Stimulated activated effector memory CD8-positive, alpha-beta T cell treated with anti-CD3 and anti-CD28 coated beads, Interleukin-12 subunit alpha, Interleukin-12 subunit beta, amount 100 ng/mL, for 72 hours (primary cell): ENCODE results near the gene TNRC6C.
"Not testable (repeated sequence)": the region's sequence is repeated elsewhere in the genome, so short reads cannot be mapped to it uniquely, and the experiment has no call there.

ENCODE experiments used
- ATAC-seq: fragments of 150-1000 bp; cut with Tn5 transposase; 2 replicates; pipeline ENCODE4 v1.10.0; 2021
- DNase-seq, 2 donors: peaks; one replicate each; pipeline ENCODE4 v3.0.0; 2021 to 2022; ENCODE audit warnings: low spot score in 2 of 2
- H3K27ac Mint-ChIP-seq: one replicate; pipeline ENCODE4 v1.8.0; 2022; ENCODE audit warnings: mild to moderate bottlenecking, mixed read lengths
- H3K36me3 Mint-ChIP-seq: one replicate; pipeline ENCODE4 v1.8.0; 2022; ENCODE audit warnings: mild to moderate bottlenecking, mixed read lengths
- H3K4me1 Mint-ChIP-seq: one replicate; pipeline ENCODE4 v1.8.0; 2022; ENCODE audit warnings: mixed read lengths
- H3K4me3 Mint-ChIP-seq: one replicate; pipeline ENCODE4 v1.8.0; 2022; ENCODE audit warnings: mild to moderate bottlenecking, mixed read lengths
- H3K9me3 Mint-ChIP-seq: one replicate; pipeline ENCODE4 v1.8.0; 2022; ENCODE audit warnings: mixed read lengths

Gene TNRC6C

DNA sequence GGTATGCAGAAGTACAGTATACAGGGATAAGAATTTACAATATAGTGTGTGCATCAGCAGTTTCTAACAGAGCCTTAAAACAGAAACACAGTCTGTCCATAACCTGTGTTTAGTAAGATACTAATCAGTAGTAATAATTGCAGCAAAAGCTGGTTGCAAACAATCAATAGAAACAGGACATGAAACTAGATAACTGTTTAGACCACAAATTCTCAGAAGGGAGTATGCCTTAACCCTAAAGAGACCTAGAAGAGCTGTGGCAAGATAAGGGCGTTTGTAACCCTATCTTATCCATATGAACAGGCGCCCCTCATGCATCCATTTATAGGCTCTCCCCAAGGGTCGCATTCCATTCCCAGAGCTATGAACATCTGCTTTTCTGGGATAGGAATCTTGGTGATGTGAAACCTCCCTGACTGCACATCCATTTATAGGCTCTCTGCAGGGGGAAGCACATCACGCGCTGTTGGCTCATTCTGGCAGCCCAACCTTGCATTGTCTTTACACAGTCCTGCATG, 123.9 kb downstream of the TNRC6C start:
- not testable (repeated sequence) for H3K4me1 Mint-ChIP-seq, H3K27ac Mint-ChIP-seq, H3K4me3 Mint-ChIP-seq, H3K9me3 Mint-ChIP-seq, DNase-seq, ATAC-seq
- H3K36me3 Mint-ChIP-seq = peaks cover 85% of the 10 kb centered on the region

DNA sequence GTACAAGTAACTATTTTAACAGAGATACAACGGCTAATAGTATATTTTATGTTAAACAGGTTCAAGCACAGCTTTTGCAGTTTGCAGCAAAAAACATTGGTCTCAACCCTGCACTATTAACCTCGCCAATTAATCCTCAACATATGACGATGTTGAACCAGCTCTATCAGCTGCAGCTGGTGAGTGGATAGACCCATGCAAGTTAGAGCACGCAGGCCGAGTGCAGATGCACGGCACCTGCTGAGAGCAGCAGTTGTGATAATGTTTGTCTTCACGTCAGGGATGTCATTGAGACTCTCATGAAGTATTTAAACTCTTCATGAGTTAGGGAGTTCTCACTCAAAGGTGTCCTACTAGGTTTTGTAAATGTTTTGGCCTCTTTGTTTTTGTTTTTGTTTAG, 124.5 kb downstream of the TNRC6C start:
- H3K4me1 Mint-ChIP-seq = no peaks in the 10 kb centered on the region
- DNase-seq (no peak), ATAC-seq (no peak)
- peaks cover 85% of the 10 kb centered on the region for H3K36me3 Mint-ChIP-seq
- H3K4me3 Mint-ChIP-seq = no peak overlapping the region
- no peaks in the 10 kb centered on the region for H3K9me3 Mint-ChIP-seq
- no peak overlapping the region for H3K27ac Mint-ChIP-seq

DNA sequence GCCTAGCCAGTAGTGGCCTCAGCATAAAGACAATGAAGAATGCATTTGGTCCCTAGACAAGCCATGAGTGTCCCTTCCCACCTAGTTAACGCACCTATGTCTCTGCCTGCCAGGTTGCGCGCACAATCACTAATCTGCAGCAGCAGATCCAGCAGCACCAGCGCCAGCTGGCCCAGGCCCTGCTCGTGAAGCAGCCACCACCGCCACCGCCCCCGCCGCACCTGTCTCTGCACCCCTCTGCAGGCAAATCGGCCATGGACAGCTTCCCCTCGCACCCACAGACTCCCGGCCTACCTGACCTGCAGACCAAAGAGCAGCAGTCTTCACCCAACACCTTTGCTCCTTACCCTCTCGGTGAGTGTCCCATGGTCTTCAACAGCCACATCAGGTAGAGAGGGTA, 128.2 kb downstream of the TNRC6C start:
- peaks cover 88% of the 10 kb centered on the region for H3K36me3 Mint-ChIP-seq
- no peaks in the 10 kb centered on the region for H3K9me3 Mint-ChIP-seq
- no peak overlapping the region for H3K4me3 Mint-ChIP-seq
- H3K27ac Mint-ChIP-seq = peak overlapping the region; percentile 40
- DNase-seq (no peak), ATAC-seq (no peak)
- no peaks in the 10 kb centered on the region for H3K4me1 Mint-ChIP-seq

DNA sequence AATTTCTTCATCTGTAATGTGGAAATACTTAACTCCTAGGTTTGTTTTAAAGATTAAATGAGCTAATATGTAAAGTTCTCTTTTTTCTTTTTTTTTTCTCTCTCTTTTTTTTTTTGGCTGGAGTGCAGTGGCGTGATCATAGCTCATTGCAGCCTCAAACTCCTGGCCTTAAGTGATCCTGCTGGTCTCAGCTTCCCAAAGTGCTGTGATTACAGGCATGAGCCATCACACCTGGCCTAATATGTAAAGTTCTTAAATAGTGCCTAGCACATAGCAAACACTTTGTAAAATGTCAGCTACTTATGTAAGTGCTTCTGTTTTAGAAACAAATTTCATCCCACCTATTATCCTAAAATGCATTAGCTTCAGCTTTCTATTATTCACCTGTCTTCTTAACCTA, 130.0 kb downstream of the TNRC6C start:
- no peaks in the 10 kb centered on the region for H3K9me3 Mint-ChIP-seq

DNA sequence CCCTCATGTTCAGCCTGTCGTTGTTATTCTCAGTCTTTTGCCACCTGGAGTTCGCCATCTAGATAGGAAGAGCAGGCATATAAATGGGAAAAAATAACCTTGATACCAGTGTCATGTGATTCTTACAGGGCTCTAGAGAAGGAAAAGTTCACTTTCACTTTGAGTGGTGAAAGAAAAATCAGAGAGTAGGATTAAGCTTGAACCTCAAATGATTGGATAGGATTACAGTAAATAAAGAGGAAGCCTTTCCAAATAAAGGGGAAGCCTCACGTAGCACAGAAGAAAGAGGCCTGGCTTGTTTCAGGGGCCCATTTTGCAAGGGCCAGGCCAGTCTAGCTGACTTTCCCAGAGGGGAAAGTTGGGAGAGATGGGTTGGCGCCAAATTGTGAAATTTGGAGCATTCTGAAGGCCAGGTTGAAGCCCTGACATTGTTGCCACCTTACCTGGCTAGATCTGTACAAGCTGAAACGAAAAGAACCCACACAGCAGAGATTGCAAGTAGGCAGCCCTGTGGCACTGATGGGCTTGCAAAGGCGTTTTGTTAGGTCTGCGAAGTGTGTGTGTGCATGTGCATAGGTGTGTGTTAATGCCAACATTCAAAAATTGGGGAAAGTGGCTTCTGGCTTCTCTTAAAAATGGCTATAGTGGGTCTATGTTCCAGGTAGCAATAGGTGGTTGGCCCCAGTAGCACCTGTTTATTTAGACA, 131.2 kb downstream of the TNRC6C start:
- Mint-ChIP-seq H3K4me3 (no peak overlapping the region), H3K4me1 (no peaks in the 10 kb centered on the region), H3K36me3 (peaks cover 98% of the 10 kb centered on the region), H3K9me3 (no peaks in the 10 kb centered on the region), H3K27ac (peak overlapping the region; percentile 24)
- DNase-seq (no peak), ATAC-seq (no peak)

More for the DNA sequence above, 130.0 kb downstream of the TNRC6C start:
- no peak for DNase-seq
- Mint-ChIP-seq H3K4me3 (no peak overlapping the region), H3K27ac (peak overlapping the region; percentile 72), H3K4me1 (no peaks in the 10 kb centered on the region), H3K36me3 (peaks cover 97% of the 10 kb centered on the region)
- no peak for ATAC-seq

DNA sequence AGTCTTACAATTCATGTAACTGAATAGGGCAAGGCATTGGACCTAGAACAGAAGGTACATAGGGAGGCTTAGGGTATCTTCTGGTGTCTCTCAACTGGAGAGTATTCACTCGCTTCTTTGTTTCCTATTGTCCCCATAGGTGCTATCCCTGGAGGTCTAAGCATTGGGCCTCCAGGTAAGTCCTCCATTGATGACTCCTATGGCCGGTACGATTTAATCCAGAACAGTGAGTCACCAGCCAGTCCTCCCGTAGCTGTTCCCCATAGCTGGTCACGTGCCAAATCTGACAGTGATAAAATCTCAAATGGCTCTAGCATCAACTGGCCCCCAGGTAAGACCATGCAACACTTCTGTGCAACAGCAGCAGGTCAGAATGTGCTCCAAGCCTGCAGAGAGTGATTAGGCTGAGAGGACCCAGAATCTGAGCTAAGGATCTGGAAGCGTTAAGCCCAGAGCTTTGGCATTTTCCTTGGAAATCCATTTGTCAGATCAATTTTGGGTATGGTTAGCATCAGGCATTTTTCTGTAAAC, 134.4 kb downstream of the TNRC6C start:
- DNase-seq (no peak), ATAC-seq (no peak)
- Mint-ChIP-seq H3K4me3 (no peak overlapping the region), H3K27ac (no peak overlapping the region), H3K36me3 (peaks cover 80% of the 10 kb centered on the region), H3K4me1 (no peaks in the 10 kb centered on the region), H3K9me3 (no peaks in the 10 kb centered on the region)

DNA sequence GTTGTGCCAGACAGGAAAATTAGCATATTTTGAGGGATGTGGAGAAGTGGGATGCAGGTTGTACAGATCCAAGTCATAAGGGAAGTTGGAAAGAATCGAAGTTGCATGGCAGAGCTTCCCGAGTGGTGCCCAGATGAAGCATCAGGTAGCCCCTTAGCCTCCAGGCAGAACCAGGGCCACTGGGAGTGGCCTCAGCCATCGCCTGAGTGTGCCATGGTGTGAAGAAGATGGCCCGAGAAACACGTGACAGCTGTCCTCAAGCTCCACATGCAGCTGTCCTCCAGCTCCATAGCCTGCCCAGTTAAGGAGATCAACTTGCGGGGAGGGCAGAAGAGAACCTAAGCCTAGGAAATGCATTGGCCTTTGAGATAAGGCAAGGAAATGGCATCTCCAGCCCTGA, 136.5 kb downstream of the TNRC6C start:
- Mint-ChIP-seq H3K9me3 (no peaks in the 10 kb centered on the region), H3K27ac (peak overlapping the region; percentile 85), H3K4me3 (no peak overlapping the region), H3K4me1 (no peaks in the 10 kb centered on the region), H3K36me3 (peaks cover 77% of the 10 kb centered on the region)
- no peak for ATAC-seq
- no peak for DNase-seq

DNA sequence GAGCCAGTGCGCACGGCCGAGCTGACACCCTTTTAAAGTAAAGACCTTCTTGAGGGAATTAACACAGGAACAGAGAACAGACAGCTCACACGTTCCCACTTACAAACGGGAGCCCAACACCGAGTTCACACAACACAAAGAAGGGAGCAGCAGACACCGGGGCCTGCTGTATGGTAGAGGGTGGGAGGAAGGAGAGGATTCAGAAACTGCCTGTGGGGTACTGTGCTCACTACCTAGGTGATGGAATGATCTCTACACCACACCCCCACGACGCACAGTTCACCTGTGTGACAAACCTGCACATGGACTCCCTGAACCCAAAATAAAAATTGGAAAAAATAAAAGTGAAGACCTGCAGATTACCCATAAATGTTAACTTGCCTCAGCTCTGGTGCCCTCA, 137.6 kb downstream of the TNRC6C start:
- Mint-ChIP-seq H3K36me3 (peaks cover 77% of the 10 kb centered on the region), H3K9me3 (no peaks in the 10 kb centered on the region)
- no peak for DNase-seq

DNA sequence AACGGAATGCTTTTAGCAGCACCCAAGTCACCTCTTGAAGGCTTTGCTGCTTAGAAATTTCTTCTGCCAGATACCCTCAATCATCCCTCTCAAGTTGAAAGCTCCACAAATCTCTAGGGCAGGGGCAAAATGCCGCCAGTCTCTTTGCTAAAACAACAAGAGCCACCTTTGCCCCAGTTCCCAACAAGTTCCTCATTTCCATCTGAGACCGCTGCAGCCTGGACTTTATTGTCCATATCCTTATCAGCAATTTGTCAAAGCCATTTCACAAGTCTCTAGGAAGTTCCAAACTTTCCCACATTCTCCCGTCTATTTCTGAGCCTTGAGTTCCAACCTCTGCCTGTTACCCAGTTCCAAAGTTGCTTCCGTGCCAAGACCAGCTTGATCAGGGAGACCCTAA, 142.6 kb downstream of the TNRC6C start:
- no peaks in the 10 kb centered on the region for H3K4me1 Mint-ChIP-seq
- peaks cover 58% of the 10 kb centered on the region for H3K36me3 Mint-ChIP-seq
- DNase-seq (no peak), ATAC-seq (no peak)
- no peaks in the 10 kb centered on the region for H3K9me3 Mint-ChIP-seq
- no peak overlapping the region for H3K4me3 Mint-ChIP-seq
- H3K27ac Mint-ChIP-seq = peak overlapping the region; percentile 34

More for the DNA sequence above, 137.6 kb downstream of the TNRC6C start:
- ATAC-seq = no peak
- Mint-ChIP-seq H3K27ac (peak overlapping the region; percentile 32), H3K4me3 (no peak overlapping the region), H3K4me1 (no peaks in the 10 kb centered on the region)

DNA sequence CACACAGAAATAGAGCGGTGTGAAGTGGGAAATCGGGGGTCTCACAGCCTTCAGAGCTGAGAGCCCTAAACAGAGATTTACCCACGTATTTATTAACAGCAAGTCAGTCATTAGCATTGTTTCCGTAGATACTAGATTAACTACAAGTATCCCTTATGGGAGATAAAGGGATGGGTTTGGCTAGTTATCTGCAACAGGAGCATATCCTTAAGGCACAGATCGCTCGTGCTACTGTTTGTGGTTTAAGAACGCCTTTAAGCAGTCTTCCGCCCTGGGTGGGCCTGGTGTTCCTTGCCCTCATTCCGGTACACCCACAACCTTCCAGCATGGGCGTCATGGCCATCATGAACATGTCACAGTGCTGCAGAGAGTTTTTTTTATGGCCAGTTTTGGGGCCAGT, 143.0 kb downstream of the TNRC6C start:
- Mint-ChIP-seq H3K36me3 (peaks cover 62% of the 10 kb centered on the region), H3K27ac (peak overlapping the region; percentile 34), H3K4me3 (no peak overlapping the region), H3K9me3 (no peaks in the 10 kb centered on the region), H3K4me1 (no peaks in the 10 kb centered on the region)
- DNase-seq (no peak), ATAC-seq (no peak)

DNA sequence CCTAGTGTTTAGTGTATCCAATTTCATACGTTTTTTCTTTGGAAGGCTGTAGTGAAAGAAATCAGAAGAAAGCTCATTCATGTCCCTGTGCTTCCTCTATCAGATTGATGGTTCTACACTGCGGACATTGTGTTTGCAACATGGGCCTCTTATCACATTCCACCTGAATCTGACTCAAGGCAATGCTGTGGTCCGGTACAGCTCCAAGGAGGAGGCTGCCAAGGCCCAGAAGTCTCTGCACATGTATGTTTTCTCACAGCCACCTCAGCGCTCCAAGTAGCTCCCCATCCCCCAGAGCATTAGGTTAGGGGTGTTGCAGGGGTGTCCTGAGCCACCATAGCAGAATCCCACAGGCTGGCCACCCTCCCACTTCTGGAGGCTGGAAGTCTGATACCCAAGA, 144.8 kb downstream of the TNRC6C start:
- no peaks in the 10 kb centered on the region for H3K9me3 Mint-ChIP-seq
- no peak for ATAC-seq
- H3K36me3 Mint-ChIP-seq = peaks cover 80% of the 10 kb centered on the region
- H3K27ac Mint-ChIP-seq = peak overlapping the region; percentile 66
- H3K4me1 Mint-ChIP-seq = peaks cover 15% of the 10 kb centered on the region
- no peak for DNase-seq
- H3K4me3 Mint-ChIP-seq = no peak overlapping the region

DNA sequence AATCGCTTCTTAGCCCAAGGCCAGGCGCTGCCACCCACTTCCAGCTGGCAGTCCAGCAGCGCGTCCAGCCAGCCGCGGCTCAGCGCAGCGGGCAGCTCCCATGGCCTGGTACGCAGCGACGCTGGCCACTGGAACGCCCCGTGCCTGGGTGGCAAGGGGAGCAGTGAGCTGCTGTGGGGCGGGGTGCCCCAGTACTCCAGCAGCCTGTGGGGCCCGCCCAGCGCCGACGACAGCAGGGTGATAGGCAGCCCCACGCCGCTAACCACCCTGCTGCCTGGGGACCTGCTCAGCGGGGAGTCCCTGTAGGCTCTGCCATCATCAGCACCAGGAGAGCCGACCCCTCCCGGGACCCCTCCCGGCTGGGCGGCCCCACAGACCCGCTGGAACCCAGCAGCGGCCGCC, 146.0 kb downstream of the TNRC6C start:
- Mint-ChIP-seq H3K4me3 (no peak overlapping the region), H3K9me3 (no peaks in the 10 kb centered on the region), H3K27ac (no peak overlapping the region), H3K4me1 (peaks cover 16% of the 10 kb centered on the region), H3K36me3 (peaks cover 81% of the 10 kb centered on the region)
- DNase-seq (no peak), ATAC-seq (no peak)

DNA sequence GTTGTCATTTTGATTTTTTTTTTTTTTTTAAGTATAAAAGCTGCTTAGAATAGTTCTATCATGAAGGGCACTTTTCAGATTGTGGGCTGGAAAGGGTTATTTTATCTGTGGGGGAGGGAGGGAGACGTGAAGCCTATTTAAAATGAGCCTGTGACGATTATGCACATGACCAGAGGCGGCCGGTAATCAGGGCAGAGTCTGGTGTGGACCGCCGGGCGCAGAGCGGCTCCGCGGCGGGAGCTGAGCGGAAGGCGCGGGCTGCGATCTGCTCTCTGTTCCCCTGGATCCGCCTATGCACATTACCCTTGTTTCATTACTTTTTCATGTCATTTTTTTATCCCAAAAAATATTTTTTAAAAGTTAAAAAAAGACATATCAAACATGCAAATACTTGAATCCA, 146.6 kb downstream of the TNRC6C start:
- H3K4me1 Mint-ChIP-seq = peaks cover 16% of the 10 kb centered on the region
- H3K27ac Mint-ChIP-seq = no peak overlapping the region
- H3K4me3 Mint-ChIP-seq = no peak overlapping the region
- peaks cover 81% of the 10 kb centered on the region for H3K36me3 Mint-ChIP-seq
- DNase-seq (no peak), ATAC-seq (no peak)
- no peaks in the 10 kb centered on the region for H3K9me3 Mint-ChIP-seq

DNA sequence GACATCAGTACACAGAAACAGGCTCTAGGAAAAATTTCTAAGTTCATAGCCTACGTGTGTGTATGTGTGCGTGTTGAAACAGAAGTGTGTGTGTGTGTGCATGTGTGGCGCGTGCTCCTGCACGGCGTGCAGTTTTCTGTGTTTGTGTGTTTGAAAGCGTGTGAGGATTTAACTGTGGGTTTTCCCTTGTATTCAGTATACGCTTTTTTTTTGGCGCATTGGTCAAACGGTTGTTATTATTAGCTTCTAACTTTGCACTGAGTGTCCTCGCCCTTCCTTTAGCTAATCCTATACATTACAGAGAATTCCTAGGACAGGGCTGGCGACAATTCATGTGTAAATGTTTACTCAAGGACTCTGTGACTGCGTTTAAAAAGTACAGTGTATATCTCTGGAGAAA, 147.0 kb downstream of the TNRC6C start:
- Mint-ChIP-seq H3K27ac (no peak overlapping the region), H3K4me3 (no peak overlapping the region), H3K9me3 (no peaks in the 10 kb centered on the region), H3K4me1 (peaks cover 18% of the 10 kb centered on the region), H3K36me3 (peaks cover 81% of the 10 kb centered on the region)
- ATAC-seq (no peak), DNase-seq (no peak)

DNA sequence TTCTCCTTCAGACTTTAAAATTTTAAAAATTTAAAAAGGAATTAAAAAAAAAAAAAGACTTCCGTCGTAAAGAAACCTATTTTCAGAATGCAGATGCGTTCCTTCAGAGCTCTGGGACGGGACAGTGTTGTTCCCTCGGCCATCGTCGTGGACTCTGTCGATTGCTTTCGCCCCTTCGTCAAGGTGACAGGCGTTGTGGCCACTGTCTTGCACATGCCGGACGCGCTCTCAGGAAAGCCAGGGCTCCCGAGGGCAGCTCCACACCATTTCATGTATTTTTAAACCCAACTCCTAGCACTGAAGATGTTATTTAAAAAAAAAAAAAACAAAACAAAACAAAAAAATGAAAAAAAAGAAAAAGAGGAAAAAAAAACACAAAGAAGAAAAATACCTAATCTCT, 147.7 kb downstream of the TNRC6C start:
- Mint-ChIP-seq H3K9me3 (no peaks in the 10 kb centered on the region), H3K27ac (peak overlapping the region; percentile 69), H3K4me3 (no peak overlapping the region), H3K36me3 (peaks cover 81% of the 10 kb centered on the region), H3K4me1 (peaks cover 24% of the 10 kb centered on the region)
- no peak for ATAC-seq
- no peak for DNase-seq

DNA sequence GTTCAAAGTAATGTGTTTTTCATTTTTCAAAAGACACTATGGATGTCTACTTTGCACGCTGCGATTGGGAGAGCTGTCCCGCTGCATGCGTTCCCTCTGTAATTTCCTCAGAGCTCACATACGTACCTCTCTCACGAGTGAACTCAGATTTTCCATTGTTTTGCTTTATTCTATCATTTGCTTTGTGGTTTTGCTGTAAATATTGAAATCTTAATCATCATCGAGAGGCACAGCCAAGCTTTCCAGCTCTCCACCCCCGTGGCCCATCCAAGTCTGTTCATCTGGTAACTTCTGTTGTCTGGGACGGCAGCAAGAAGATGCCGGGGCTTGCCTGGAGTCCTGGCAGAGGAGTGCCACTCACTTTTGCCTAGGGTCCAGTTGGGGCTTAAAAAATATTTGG, 149.0 kb downstream of the TNRC6C start:
- peaks cover 86% of the 10 kb centered on the region for H3K36me3 Mint-ChIP-seq
- DNase-seq (no peak), ATAC-seq (no peak)
- H3K9me3 Mint-ChIP-seq = no peaks in the 10 kb centered on the region
- H3K4me3 Mint-ChIP-seq = no peak overlapping the region
- H3K27ac Mint-ChIP-seq = peak overlapping the region; percentile 64
- peaks cover 29% of the 10 kb centered on the region for H3K4me1 Mint-ChIP-seq
